Heart left ventricle (tissue), 16 donors: Measurements from ENCODE around the gene RUBCNL. TPM values are rescaled to one million over a fixed set of nuclear protein-coding genes. Genes with fewer than 3 reads are reported as not detected.

Experiments used
- ATAC-seq, 4 donors: fragments of 200-7000 bp; cut with Tn5 transposase; one replicate each; pipeline ENCODE4 v1.9.1; 2020 to 2022; ENCODE audit warnings: moderate library complexity in 4 of 4, mild to moderate bottlenecking in 3 of 4, moderate number of reproducible peaks in 1 of 4
- DNase-seq, 5 donors: peaks; one replicate each; pipeline ENCODE4 v3.0.0-alpha.2; 2020
- H3K27ac ChIP-seq, 12 donors: fragments of 200-600 bp; sonication (generic) in 4 of 12; one replicate each; pipeline versions ENCODE4 v1.5.0 to v1.8.0; 2016 to 2022; ENCODE audit warnings: mild to moderate bottlenecking in 2 of 12
- H3K27me3 ChIP-seq, 9 donors: fragments of 200-600 bp; sonication (generic) in 2 of 9; one replicate each; pipeline versions ENCODE4 v1.5.1 to v1.8.0; 2016 to 2022; ENCODE audit warnings: mild to moderate bottlenecking in 3 of 9
- H3K36me3 ChIP-seq, 9 donors: fragments of 200-600 bp; sonication (generic) in 2 of 9; one replicate each; pipeline versions ENCODE4 v1.5.0 to v1.8.0; 2018 to 2022; ENCODE audit warnings: mild to moderate bottlenecking in 2 of 9
- H3K4me1 ChIP-seq, 12 donors: fragments of 200-600 bp; sonication (generic) in 4 of 12; one replicate each; pipeline versions ENCODE4 v1.5.0 to v1.8.0; 2016 to 2022; ENCODE audit warnings: mild to moderate bottlenecking in 3 of 12
- H3K4me3 ChIP-seq, 12 donors: fragments of 200-600 bp; sonication (generic) in 4 of 12; one replicate each; pipeline versions ENCODE4 v1.5.0 to v1.8.0; 2017 to 2022; ENCODE audit warnings: mild to moderate bottlenecking in 9 of 12, moderate library complexity in 4 of 12
- H3K9me3 ChIP-seq, 12 donors: fragments of 200-600 bp; sonication (generic) in 4 of 12; one replicate each; pipeline versions ENCODE4 v1.5.0 to v1.8.0; 2016 to 2022; ENCODE audit warnings: mild to moderate bottlenecking in 1 of 12
- POLR2A ChIP-seq, 2 donors: fragments of 450-650 bp; IDR thresholded peaks; one replicate each; pipeline ENCODE4 v1.6.1; 2017; ENCODE audit warnings: antibody characterized with exemption in 2 of 2, mild to moderate bottlenecking in 2 of 2, moderate library complexity in 2 of 2
- WGBS, 4 donors: extraction: QIAGEN DNeasy Blood & Tissue Kit in 2 of 4; methylation state at CpG; one replicate each; pipeline versions ENCODE4 v1.1.5 to v1.1.7; 2013 to 2018; 5-methylcytosine and 5-hydroxymethylcytosine counted together
- intact Hi-C, 10 donors: fragments of 100-400 bp; cut with DNase I; formaldehyde crosslinking; loops; one replicate each; pipeline versions ENCODE4 v1.11.1 to v1.14.2; 2022
- polyA plus RNA-seq, 2 donors: library from polyadenylated mRNA; stranded (reverse); fragments of 200-250 nt; gene quantifications; one replicate each; pipeline ENCODE4 v1.2.3, GENCODE V29; 2013
- total RNA-seq, 9 donors: library from RNA; depleted of rRNA in 2 of 9; stranded (reverse); fragments of >200 nt in 2 of 9; fragmentation: NEBNext Ultra II Directional in 3 of 9; extraction: Animal tissue kit (Norgen Biotek cat#: 25700) in 3 of 9; gene quantifications; one replicate each; pipeline versions ENCODE4 v1.1.0 to v1.2.4, GENCODE V29; 2016 to 2023
- TF ChIP-seq, protein P1 (sequence below), 12 donors: fragments of 200-600 bp; sonication (generic) in 4 of 12; IDR thresholded peaks; one replicate each; pipeline versions ENCODE4 v1.5.0 to v1.8.0; 2018 to 2022; ENCODE audit warnings: antibody characterized with exemption in 12 of 12, mild to moderate bottlenecking in 5 of 12
- donor health status: ischemic (EF 13 %, LVEDD 7.1; RV severe dilation, severe dysfunction).
- donor health status: healthy with polysubstance abuse.
- donor health status: DM: no; HTN: yes; CAD: no.
- donor health status: DM: no; HTN: no; CAD: no.
- donor health status: ischemic (EF 25% LVEDD 6.9; RV normal size, moderate dysfunction).
- donor health status: ischemic (EF 25% LVEDD 5.7; RV mildly dilated, moderate dysfunction).
- donor health status: healthy.
- donor health status: DM: yes; HTN: yes; CAD: no.
- donor health status: ischemic (EF 35%, LVEDD 5.7; RV mildly dilated, moderate dysfunction).
- donor health status: nonischemic (EF 11% LVEDD 7.7; RV severe dilation, severe dysfunction).
- donor health status: DM: yes; HTN: yes; CAD: no.
- donor health status: PGD.
- donor health status: ischemic (EF 29% LVEDD 5.4; RV normal size, mild dysfunction).
- donor health status: nonischemic (EF 23%, LVEDD 6.1; RV moderate dilation, normal function).

RUBCNL gene
- total and polyA plus RNA-seq, 11 donors: 0.25 to 5.9 (median 0.44) TPM; not detected in 1

DNA sequence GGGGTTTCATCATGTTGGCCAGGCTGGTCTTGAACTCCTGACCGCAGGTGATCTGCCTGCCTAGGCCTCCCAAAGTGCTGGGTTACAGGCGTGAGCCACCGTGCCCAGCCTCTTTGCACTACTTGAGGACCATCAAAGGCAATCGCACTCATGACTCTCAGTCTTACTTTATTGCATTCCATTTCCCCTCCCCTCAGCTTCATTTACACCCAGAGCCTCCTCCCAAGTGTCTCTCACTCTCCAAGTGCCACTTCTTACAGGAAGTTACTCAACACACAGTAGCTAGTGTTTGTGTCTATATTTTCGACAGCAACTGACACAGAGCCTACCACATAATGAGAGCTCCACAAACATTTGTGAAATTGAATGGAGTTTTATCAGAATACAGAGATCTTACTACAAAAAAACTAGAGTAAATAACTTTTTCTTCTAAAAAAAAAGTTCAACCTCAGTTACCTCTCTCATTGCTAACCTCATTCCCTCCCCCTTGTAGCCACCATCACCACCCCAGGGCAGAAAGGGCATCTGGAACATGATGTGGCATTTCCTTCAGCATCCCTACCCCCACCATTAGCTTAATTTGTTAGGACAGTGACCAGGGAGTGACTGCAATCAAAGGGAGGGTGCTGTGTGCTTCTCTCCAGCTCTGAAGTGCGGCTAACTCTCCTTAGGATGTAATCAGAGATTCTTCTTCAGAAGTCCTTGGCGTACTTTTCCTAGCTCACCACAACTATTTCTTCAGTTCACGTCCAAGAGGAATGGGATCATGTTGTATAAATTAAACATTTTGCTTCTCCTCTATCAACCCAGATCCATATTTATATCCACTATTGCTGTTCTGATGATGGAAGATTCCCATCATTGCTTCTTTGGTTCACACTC is 17.0 kb upstream of the RUBCNL start:
- peaks cover 0 to 53% (median 0%) of the 10 kb centered on the region in 12 donors for H3K4me1 ChIP-seq
- DNase-seq: peak in 2 of 5 donors; percentile 26 to 48
- peak overlapping the region in 2 of 12 donors; percentile 17 to 90 for H3K27ac ChIP-seq
- ATAC-seq: peak; percentile 42 to 86 (median 65)
- WGBS, 4 donors: 80 to 87% (median 81%) methylated on average over 8 of the region's 8 CpGs
- no peaks in the 10 kb centered on the region for H3K36me3 ChIP-seq
- no peaks in the 10 kb centered on the region for H3K9me3 ChIP-seq
- H3K27me3 ChIP-seq: peaks cover 0 to 4% (median 0%) of the 10 kb centered on the region in 9 donors
- TF ChIP-seq POLR2A (IDR thresholded peaks at IDR 0.05): no peak
- TF ChIP-seq, protein P1, sequence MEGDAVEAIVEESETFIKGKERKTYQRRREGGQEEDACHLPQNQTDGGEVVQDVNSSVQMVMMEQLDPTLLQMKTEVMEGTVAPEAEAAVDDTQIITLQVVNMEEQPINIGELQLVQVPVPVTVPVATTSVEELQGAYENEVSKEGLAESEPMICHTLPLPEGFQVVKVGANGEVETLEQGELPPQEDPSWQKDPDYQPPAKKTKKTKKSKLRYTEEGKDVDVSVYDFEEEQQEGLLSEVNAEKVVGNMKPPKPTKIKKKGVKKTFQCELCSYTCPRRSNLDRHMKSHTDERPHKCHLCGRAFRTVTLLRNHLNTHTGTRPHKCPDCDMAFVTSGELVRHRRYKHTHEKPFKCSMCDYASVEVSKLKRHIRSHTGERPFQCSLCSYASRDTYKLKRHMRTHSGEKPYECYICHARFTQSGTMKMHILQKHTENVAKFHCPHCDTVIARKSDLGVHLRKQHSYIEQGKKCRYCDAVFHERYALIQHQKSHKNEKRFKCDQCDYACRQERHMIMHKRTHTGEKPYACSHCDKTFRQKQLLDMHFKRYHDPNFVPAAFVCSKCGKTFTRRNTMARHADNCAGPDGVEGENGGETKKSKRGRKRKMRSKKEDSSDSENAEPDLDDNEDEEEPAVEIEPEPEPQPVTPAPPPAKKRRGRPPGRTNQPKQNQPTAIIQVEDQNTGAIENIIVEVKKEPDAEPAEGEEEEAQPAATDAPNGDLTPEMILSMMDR (IDR thresholded peaks at IDR 0.05): no peak
- intact Hi-C loops: no loop called here
- H3K4me3 ChIP-seq: no peak overlapping the region

DNA sequence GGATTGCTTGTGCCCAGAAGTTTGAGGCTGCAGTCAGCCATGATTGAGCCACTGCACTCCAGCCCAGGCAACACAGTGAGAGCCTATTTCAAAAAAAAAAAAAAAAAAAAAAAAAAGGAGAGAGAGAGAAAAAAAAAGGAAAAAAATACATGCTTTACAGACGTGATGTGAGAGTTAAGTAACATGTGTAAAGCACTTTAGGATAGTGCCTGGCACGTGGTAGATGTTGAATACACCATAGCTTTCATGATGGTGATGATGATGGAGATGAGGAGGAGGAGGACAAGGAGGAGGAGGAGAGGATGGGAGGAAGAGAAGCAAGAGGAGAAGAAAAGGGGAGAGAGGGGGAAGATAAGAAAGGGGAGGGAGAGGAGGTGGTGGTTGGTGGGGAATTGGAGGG is 15.1 kb upstream of the RUBCNL start:
- WGBS, 4 donors: 26 to 39% (median 34%) methylated on average over 2 of the region's 2 CpGs
- intact Hi-C loops: no loop called here
- H3K4me3 ChIP-seq: no peak overlapping the region
- no peak for ATAC-seq
- no peaks in the 10 kb centered on the region for H3K36me3 ChIP-seq
- H3K9me3 ChIP-seq: no peaks in the 10 kb centered on the region
- no peak for DNase-seq
- H3K4me1 ChIP-seq: peaks cover 0 to 53% (median 0%) of the 10 kb centered on the region in 12 donors
- TF ChIP-seq POLR2A (IDR thresholded peaks at IDR 0.05): no peak
- TF ChIP-seq, protein P1 (IDR thresholded peaks at IDR 0.05): no peak
- H3K27ac ChIP-seq: no peak overlapping the region
- H3K27me3 ChIP-seq: peaks cover 0 to 4% (median 0%) of the 10 kb centered on the region in 9 donors

DNA sequence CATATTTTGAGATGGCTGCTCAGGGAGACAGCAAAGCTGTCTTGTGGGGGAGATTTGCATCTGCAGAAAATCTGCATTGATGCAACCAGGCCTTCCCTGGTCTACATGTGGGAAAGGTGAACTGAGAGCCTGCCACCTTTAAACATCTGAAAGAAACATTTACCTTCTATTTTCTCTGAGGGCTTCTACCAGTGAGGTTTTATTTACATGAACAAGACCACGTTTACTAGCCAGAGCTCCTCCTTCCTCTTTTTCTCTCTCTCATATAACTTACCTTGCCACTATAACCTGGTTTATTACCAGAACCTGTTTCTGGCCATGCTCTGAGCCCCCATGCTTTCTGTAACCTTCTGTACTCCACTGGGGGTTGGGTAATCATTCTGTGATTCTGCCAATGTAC is 14.4 kb upstream of the RUBCNL start:
- DNase-seq: no peak
- intact Hi-C loops: no loop called here
- Histone ChIP-seq H3K36me3 (no peaks in the 10 kb centered on the region), H3K9me3 (no peaks in the 10 kb centered on the region), H3K27ac (peak overlapping the region in 1 of 12 donors; percentile 51), H3K4me1 (peaks cover 0 to 53% (median 0%) of the 10 kb centered on the region in 12 donors), H3K4me3 (no peak overlapping the region), H3K27me3 (peaks cover 0 to 4% (median 0%) of the 10 kb centered on the region in 9 donors)
- 37 to 54% (median 43%) methylated on average over 1 of the region's 1 CpG for WGBS, 4 donors
- TF ChIP-seq, protein P1 (IDR thresholded peaks at IDR 0.05): no peak
- no peak for TF ChIP-seq POLR2A (IDR thresholded peaks at IDR 0.05)
- no peak for ATAC-seq

DNA sequence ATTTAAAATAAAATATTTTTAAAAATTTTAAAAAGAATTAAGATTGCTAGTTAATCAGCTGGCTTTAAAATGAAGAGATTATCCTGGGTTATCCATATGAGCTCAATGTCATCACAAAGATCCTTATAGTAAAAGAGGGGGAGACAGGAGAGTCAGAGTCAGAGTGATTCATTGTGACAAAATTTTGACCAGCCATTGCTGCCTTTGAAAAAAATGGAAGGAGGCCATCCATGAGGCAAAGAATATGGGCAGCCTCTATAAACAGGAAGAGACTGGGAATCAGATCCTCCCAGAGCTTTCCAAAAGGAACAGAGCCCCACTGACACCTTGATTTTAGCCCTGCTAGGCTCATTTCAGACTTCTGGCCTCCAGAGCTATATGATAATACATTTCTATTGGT is 9.3 kb upstream of the RUBCNL start:
- no peaks in the 10 kb centered on the region for H3K9me3 ChIP-seq
- DNase-seq: no peak
- no peak overlapping the region for H3K27ac ChIP-seq
- peaks cover 0 to 16% (median 0%) of the 10 kb centered on the region in 12 donors for H3K4me1 ChIP-seq
- ATAC-seq: no peak
- no peaks in the 10 kb centered on the region for H3K36me3 ChIP-seq
- TF ChIP-seq, protein P1 (IDR thresholded peaks at IDR 0.05): no peak
- no peak for TF ChIP-seq POLR2A (IDR thresholded peaks at IDR 0.05)
- no peak overlapping the region for H3K4me3 ChIP-seq
- H3K27me3 ChIP-seq: no peaks in the 10 kb centered on the region
- intact Hi-C loops: no loop called here
